Osteocyte (in vitro differentiated cells): ENCODE data around the gene CPEB3. TPM values are rescaled to one million over a fixed set of nuclear protein-coding genes. Genes with fewer than 3 reads are reported as not detected.
"Not testable (repeated sequence)": the region's sequence is repeated elsewhere in the genome, so short reads cannot be mapped to it uniquely, and the experiment has no call there.

Source experiments
- DNase-seq: peaks from one replicate; pipeline ENCODE4 v3.0.0; 2021; ENCODE audit warnings: mixed read lengths; ENCODE audit not compliant: unreplicated experiment; ENCODE audit errors: extremely low spot score
- H3K27ac Mint-ChIP-seq: one replicate; pipeline ENCODE4 v1.8.0; 2021; ENCODE audit warnings: mild to moderate bottlenecking, mixed read lengths; ENCODE audit not compliant: unreplicated experiment
- H3K27me3 Mint-ChIP-seq: one replicate; pipeline ENCODE4 v1.8.0; 2021; ENCODE audit warnings: mixed read lengths; ENCODE audit not compliant: unreplicated experiment
- H3K36me3 Mint-ChIP-seq: one replicate; pipeline ENCODE4 v1.8.0; 2021; ENCODE audit warnings: mixed read lengths; ENCODE audit not compliant: unreplicated experiment
- H3K4me1 Mint-ChIP-seq: one replicate; pipeline ENCODE4 v1.8.0; 2021; ENCODE audit warnings: mixed read lengths; ENCODE audit not compliant: unreplicated experiment
- H3K4me3 Mint-ChIP-seq: one replicate; pipeline ENCODE4 v1.8.0; 2021; ENCODE audit warnings: mild to moderate bottlenecking, moderate library complexity, mixed read lengths; ENCODE audit not compliant: unreplicated experiment
- H3K9me3 Mint-ChIP-seq: one replicate; pipeline ENCODE4 v1.8.0; 2021; ENCODE audit warnings: mixed read lengths; ENCODE audit not compliant: unreplicated experiment
- CTCF ChIP-seq: fragments of 200-600 bp; sonication (generic); IDR thresholded peaks from 2 replicates; pipeline ENCODE4 v1.5.0; 2021; ENCODE audit warnings: antibody characterized with exemption, mild to moderate bottlenecking, moderate library complexity
- total RNA-seq: library from RNA; stranded (reverse); gene quantifications from 2 replicates; pipeline ENCODE4 v1.2.1, GENCODE V29; 2021

CPEB3 gene
- total RNA-seq, 1 donor from 2014 or later, result 2.0 TPM

GRCh38 chr10:92045641-92046106, 245.2 kb downstream of the CPEB3 start:
- H3K4me1 Mint-ChIP-seq, result no peaks in the 10 kb centered on the region
- DNase-seq, result no peak

DNA sequence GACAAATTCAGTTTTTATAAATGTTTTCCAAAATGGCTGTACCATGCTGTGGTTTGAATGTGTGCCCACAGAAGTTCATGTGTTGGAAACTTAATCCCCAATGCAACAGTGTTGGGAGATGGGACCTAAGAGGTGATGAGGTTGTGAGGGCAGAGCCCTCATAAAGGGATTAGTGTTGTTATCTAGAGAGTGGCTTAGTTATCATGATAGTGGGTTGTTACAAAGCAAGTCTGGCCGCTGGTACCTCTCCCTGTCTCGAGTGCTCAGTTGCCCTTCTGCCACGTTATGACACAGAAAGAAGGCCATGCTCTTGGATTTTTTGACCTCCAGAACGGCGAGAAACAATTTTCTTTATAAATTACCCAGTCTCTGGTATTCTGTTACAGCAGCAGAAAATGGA, 248.3 kb downstream of the CPEB3 start:
- H3K36me3 Mint-ChIP-seq, result peaks cover 3% of the 10 kb centered on the region
- H3K27ac Mint-ChIP-seq, result no peak overlapping the region
- TF ChIP-seq CTCF, result no peak
- H3K4me3 Mint-ChIP-seq, result no peak overlapping the region
- H3K27me3 Mint-ChIP-seq, result no peaks in the 10 kb centered on the region
- DNase-seq, result no peak
- no peaks in the 10 kb centered on the region for H3K9me3 Mint-ChIP-seq
- H3K4me1 Mint-ChIP-seq, result no peaks in the 10 kb centered on the region

More at GRCh38 chr10:92045641-92046106, 245.2 kb downstream of the CPEB3 start:
- Mint-ChIP-seq H3K27ac (no peak overlapping the region), H3K4me3 (no peak overlapping the region), H3K27me3 (no peaks in the 10 kb centered on the region), H3K36me3 (no peaks in the 10 kb centered on the region), H3K9me3 (no peaks in the 10 kb centered on the region)
- no peak for TF ChIP-seq CTCF

GRCh38 chr10:92038949-92039348, 251.9 kb downstream of the CPEB3 start:
- DNase-seq, result no peak
- no peaks in the 10 kb centered on the region for H3K9me3 Mint-ChIP-seq

DNA sequence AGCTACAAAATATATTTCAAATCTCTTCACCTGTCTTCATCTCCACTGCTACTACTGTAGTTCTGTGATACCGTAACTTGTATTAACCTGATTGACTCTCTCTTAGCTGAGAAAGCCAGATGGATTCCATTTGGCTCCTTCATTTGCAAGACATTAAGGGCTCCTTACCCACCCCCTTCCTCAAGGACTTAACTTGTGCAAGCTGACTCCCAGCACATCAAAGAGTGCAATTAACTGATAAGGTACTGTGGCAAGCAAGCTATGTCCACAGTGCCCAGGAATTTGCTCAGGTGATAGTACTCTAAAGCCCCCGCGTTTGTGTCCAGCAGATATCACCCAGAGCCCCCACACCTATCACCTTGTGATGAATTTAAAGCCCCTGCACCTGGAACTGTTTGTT, 257.8 kb downstream of the CPEB3 start:
- H3K4me1 Mint-ChIP-seq, DNase-seq, H3K9me3 Mint-ChIP-seq, H3K27ac Mint-ChIP-seq, H3K4me3 Mint-ChIP-seq, H3K27me3 Mint-ChIP-seq: not testable (repeated sequence)
- H3K36me3 Mint-ChIP-seq, result peaks cover 49% of the 10 kb centered on the region

More at GRCh38 chr10:92038949-92039348, 251.9 kb downstream of the CPEB3 start:
- Mint-ChIP-seq H3K4me3 (no peak overlapping the region), H3K27ac (no peak overlapping the region), H3K27me3 (no peaks in the 10 kb centered on the region), H3K4me1 (no peaks in the 10 kb centered on the region), H3K36me3 (peaks cover 20% of the 10 kb centered on the region)
- TF ChIP-seq CTCF, result no peak

DNA sequence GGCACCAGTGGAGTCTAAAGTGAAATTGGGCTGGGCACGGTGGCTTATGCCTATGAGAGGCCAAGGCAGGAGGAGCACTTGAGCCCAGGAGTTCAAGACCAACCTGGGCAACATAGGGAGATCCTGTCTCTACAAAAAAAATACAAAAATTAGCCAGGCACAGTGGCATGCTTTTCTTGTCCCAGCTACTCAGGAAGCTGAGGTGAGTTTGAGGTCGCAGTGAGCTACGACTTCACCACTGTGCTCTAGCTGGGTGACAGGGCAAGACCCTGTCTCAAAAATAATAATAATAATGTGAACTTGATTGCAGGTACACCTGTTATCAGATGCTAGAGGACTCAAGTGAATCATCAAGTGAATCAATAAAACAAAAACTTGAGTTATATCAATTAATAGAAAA, 259.3 kb downstream of the CPEB3 start:
- Mint-ChIP-seq H3K9me3 (no peaks in the 10 kb centered on the region), H3K4me3 (no peak overlapping the region), H3K4me1 (no peaks in the 10 kb centered on the region), H3K27ac (no peak overlapping the region), H3K36me3 (peaks cover 53% of the 10 kb centered on the region), H3K27me3 (no peaks in the 10 kb centered on the region)
- DNase-seq, result no peak
- TF ChIP-seq CTCF, result no peak

DNA sequence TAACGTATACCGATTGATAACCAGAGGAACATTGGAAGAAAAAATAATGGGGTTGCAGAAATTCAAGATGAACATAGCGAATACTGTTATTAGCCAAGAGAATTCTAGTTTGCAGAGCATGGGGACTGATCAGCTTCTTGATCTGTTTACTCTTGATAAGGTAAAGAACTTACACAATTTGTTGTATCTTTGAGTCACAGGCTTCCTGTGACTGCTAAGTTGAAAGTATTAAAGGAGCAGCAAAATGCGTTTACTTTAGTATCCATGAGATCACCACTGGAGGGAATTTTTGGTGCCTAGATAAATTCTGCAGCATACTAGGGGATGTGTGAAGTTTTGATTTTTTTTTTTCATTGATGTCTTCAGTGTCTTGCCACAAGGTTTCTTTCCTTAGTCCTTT, 263.7 kb downstream of the CPEB3 start:
- no peaks in the 10 kb centered on the region for H3K9me3 Mint-ChIP-seq
- H3K27ac Mint-ChIP-seq, result no peak overlapping the region
- no peak for TF ChIP-seq CTCF
- no peak for DNase-seq
- no peaks in the 10 kb centered on the region for H3K27me3 Mint-ChIP-seq
- peaks cover 43% of the 10 kb centered on the region for H3K36me3 Mint-ChIP-seq
- H3K4me3 Mint-ChIP-seq, result no peak overlapping the region
- H3K4me1 Mint-ChIP-seq, result no peaks in the 10 kb centered on the region

GRCh38 chr10:92025340-92025739, 265.5 kb downstream of the CPEB3 start:
- H3K27ac Mint-ChIP-seq, H3K27me3 Mint-ChIP-seq, DNase-seq, H3K4me3 Mint-ChIP-seq, H3K9me3 Mint-ChIP-seq, H3K4me1 Mint-ChIP-seq: not testable (repeated sequence)
- peaks cover 34% of the 10 kb centered on the region for H3K36me3 Mint-ChIP-seq
